Activated CD4-positive, CD25-positive, alpha-beta regulatory T cell treated with anti-CD3 and anti-CD28 coated beads, Interleukin-2, amount 50 U/mL, for 72 hours (primary cell): ENCODE results near the gene MAGEB2.
"Not testable (repeated sequence)": the region's sequence is repeated elsewhere in the genome, so short reads cannot be mapped to it uniquely, and the experiment has no call there.

Source experiments
- DNase-seq: peaks from one replicate; pipeline ENCODE4 v3.0.0; 2021

The MAGEB2 gene

GRCh38 chrX:30215357-30215843 lies at the start of gene MAGEB2:
Gene MAGEB2 (plus strand): TSS chrX:30215563. CDS start chrX:30218581, 3,018 bp downstream.
- no peak for DNase-seq

- no peak for DNase-seq
These were observed 44.5 kb upstream of the MAGEB2 start for GRCh38 chrX:30170900-30171299.

- DNase-seq, result no peak
These were observed 34.0 kb upstream of the MAGEB2 start for GRCh38 chrX:30181353-30181752.

GRCh38 chrX:30183554-30183953 lies 31.8 kb upstream of the MAGEB2 start:
- DNase-seq, result no peak

GRCh38 chrX:30190426-30190825 lies 24.9 kb upstream of the MAGEB2 start:
- DNase-seq, result no peak

GRCh38 chrX:30193910-30194309 lies 21.5 kb upstream of the MAGEB2 start:
- DNase-seq, result not testable (repeated sequence)

- DNase-seq, result no peak
These were observed 19.0 kb upstream of the MAGEB2 start for GRCh38 chrX:30196322-30196721.

GRCh38 chrX:30212172-30212571 lies 3.2 kb upstream of the MAGEB2 start:
- no peak for DNase-seq

- no peak for DNase-seq
These were observed 2.1 kb downstream of the MAGEB2 start for GRCh38 chrX:30217465-30217864.

GRCh38 chrX:30219372-30219771 lies 4.0 kb downstream of the MAGEB2 start:
- no peak for DNase-seq

GRCh38 chrX:30220661-30221060 lies 5.3 kb downstream of the MAGEB2 start:
- no peak for DNase-seq

GRCh38 chrX:30224536-30224935 lies 9.2 kb downstream of the MAGEB2 start:
- no peak for DNase-seq

GRCh38 chrX:30228526-30228925 lies 13.2 kb downstream of the MAGEB2 start:
- DNase-seq, result no peak

- no peak for DNase-seq
These were observed 15.0 kb downstream of the MAGEB2 start, which contains the start of gene MAGEB3 for GRCh38 chrX:30230395-30230794. Gene MAGEB3 (plus strand): TSS chrX:30230657. CDS start chrX:30235925, 5,268 bp downstream.

GRCh38 chrX:30241724-30242415 lies 26.5 kb downstream of the MAGEB2 start, which contains the start of gene MAGEB4:
Gene MAGEB4 (plus strand): TSS chrX:30242000. CDS start chrX:30242136, 136 bp downstream.
- no peak for DNase-seq

- DNase-seq, result no peak
These were observed 31.6 kb downstream of the MAGEB2 start, which contains the start of gene MAGEB1 for GRCh38 chrX:30246769-30247489. Gene MAGEB1 (plus strand): TSS chrX:30247146. CDS start chrX:30250494, 3,348 bp downstream.

GRCh38 chrX:30248854-30249253 lies 33.5 kb downstream of the MAGEB2 start:
- DNase-seq, result no peak

- no peak for DNase-seq
These were observed 37.9 kb downstream of the MAGEB2 start for GRCh38 chrX:30253257-30253656.

- DNase-seq, result no peak
These were observed 44.6 kb downstream of the MAGEB2 start for GRCh38 chrX:30259927-30260326.

GRCh38 chrX:30261012-30261411 lies 45.6 kb downstream of the MAGEB2 start:
- no peak for DNase-seq

- no peak for DNase-seq
These were observed 47.4 kb downstream of the MAGEB2 start for GRCh38 chrX:30262763-30263162.
